Measurements from ENCODE around the gene TRAF2.
"Not testable (repeated sequence)": the region's sequence is repeated elsewhere in the genome, so short reads cannot be mapped to it uniquely, and the experiment has no call there.

- TF ChIP-seq, protein P1, sequence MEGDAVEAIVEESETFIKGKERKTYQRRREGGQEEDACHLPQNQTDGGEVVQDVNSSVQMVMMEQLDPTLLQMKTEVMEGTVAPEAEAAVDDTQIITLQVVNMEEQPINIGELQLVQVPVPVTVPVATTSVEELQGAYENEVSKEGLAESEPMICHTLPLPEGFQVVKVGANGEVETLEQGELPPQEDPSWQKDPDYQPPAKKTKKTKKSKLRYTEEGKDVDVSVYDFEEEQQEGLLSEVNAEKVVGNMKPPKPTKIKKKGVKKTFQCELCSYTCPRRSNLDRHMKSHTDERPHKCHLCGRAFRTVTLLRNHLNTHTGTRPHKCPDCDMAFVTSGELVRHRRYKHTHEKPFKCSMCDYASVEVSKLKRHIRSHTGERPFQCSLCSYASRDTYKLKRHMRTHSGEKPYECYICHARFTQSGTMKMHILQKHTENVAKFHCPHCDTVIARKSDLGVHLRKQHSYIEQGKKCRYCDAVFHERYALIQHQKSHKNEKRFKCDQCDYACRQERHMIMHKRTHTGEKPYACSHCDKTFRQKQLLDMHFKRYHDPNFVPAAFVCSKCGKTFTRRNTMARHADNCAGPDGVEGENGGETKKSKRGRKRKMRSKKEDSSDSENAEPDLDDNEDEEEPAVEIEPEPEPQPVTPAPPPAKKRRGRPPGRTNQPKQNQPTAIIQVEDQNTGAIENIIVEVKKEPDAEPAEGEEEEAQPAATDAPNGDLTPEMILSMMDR (IDR thresholded peaks at IDR 0.05), result not testable (repeated sequence)
- not testable (repeated sequence) for TF ChIP-seq CEBPB (IDR thresholded peaks at IDR 0.05); POLR2A (IDR thresholded peaks at IDR 0.05; ENCODE audit: low read length); BHLHE40 (IDR thresholded peaks at IDR 0.05; ENCODE audit: low read depth, low read length); SMC3 (IDR thresholded peaks at IDR 0.05)
- TF ChIP-seq, protein P2, sequence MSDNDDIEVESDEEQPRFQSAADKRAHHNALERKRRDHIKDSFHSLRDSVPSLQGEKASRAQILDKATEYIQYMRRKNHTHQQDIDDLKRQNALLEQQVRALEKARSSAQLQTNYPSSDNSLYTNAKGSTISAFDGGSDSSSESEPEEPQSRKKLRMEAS (IDR thresholded peaks at IDR 0.05), result not testable (repeated sequence)
These were observed 44.5 kb upstream of the TRAF2 start for GRCh38 chr9:136841646-136842379.
